Measurements from ENCODE around the gene MAPK14.

DNA sequence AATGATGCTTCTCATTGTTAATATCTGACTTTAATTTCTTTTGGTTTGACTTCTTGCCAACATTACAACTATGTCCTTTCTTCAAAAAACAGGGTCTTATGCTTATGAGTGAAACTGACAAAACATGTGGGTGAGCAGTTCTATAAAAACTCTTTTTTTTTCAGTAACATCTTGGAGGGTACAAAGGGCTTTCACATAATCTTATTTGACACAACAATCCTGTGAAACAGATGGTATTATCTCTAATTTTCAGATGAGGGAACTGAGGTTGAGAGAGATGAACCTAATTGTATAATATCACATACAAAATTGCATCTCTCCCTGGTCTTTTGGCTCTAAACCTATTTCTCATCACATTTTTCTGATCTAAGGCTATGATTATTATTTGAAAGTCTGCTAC lies 38.3 kb downstream of the MAPK14 start:
- TF ChIP-seq, protein P1, sequence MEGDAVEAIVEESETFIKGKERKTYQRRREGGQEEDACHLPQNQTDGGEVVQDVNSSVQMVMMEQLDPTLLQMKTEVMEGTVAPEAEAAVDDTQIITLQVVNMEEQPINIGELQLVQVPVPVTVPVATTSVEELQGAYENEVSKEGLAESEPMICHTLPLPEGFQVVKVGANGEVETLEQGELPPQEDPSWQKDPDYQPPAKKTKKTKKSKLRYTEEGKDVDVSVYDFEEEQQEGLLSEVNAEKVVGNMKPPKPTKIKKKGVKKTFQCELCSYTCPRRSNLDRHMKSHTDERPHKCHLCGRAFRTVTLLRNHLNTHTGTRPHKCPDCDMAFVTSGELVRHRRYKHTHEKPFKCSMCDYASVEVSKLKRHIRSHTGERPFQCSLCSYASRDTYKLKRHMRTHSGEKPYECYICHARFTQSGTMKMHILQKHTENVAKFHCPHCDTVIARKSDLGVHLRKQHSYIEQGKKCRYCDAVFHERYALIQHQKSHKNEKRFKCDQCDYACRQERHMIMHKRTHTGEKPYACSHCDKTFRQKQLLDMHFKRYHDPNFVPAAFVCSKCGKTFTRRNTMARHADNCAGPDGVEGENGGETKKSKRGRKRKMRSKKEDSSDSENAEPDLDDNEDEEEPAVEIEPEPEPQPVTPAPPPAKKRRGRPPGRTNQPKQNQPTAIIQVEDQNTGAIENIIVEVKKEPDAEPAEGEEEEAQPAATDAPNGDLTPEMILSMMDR (conservative IDR thresholded peaks at IDR 0.05; ENCODE audit: low read depth, low read length), result no peak
- TF ChIP-seq MXI1 (IDR thresholded peaks at IDR 0.05; ENCODE audit: borderline replicate concordance, low read depth, low read length), result no peak
